ENCODE measurements around the gene TTC7B. TPM values are rescaled to one million over a fixed set of nuclear protein-coding genes. Genes with fewer than 3 reads are reported as not detected.

Gene TTC7B
- total RNA-seq, 1 donor from 2014 or later, result 46.0 TPM

GRCh38 chr14:90628825-90629224, 187.4 kb downstream of the TTC7B start:
- Histone ChIP-seq H3K27me3 (ENCODE audit: control insufficient read depth, insufficient read depth, low read length) (no peaks in the 10 kb centered on the region), H3K36me3 (ENCODE audit: control insufficient read depth, insufficient read depth, low read length) (no peaks in the 10 kb centered on the region), H3K4me3 (ENCODE audit: low read depth, low read length) (no peak overlapping the region)
- no peak for DNase-seq (ENCODE audit: low read depth)
- no peak for TF ChIP-seq CTCF (IDR thresholded peaks at IDR 0.05; ENCODE audit: insufficient read depth, low read length, poor library complexity, severe bottlenecking)

GRCh38 chr14:90627478-90627877, 188.8 kb downstream of the TTC7B start:
- no peaks in the 10 kb centered on the region for H3K27me3 ChIP-seq (ENCODE audit: control insufficient read depth, insufficient read depth, low read length)
- no peak overlapping the region for H3K4me3 ChIP-seq (ENCODE audit: low read depth, low read length)
- DNase-seq (ENCODE audit: low read depth), result no peak
- TF ChIP-seq CTCF (IDR thresholded peaks at IDR 0.05; ENCODE audit: insufficient read depth, low read length, poor library complexity, severe bottlenecking), result no peak
- no peaks in the 10 kb centered on the region for H3K36me3 ChIP-seq (ENCODE audit: control insufficient read depth, insufficient read depth, low read length)

- no peak for DNase-seq (ENCODE audit: low read depth)
- no peaks in the 10 kb centered on the region for H3K36me3 ChIP-seq (ENCODE audit: control insufficient read depth, insufficient read depth, low read length)
- H3K27me3 ChIP-seq (ENCODE audit: control insufficient read depth, insufficient read depth, low read length), result no peaks in the 10 kb centered on the region
- no peak overlapping the region for H3K4me3 ChIP-seq (ENCODE audit: low read depth, low read length)
- no peak for TF ChIP-seq CTCF (IDR thresholded peaks at IDR 0.05; ENCODE audit: insufficient read depth, low read length, poor library complexity, severe bottlenecking)
Measured at GRCh38 chr14:90626550-90626949, 189.7 kb downstream of the TTC7B start.

- no peak for DNase-seq (ENCODE audit: low read depth)
- H3K36me3 ChIP-seq (ENCODE audit: control insufficient read depth, insufficient read depth, low read length), result no peaks in the 10 kb centered on the region
- no peaks in the 10 kb centered on the region for H3K27me3 ChIP-seq (ENCODE audit: control insufficient read depth, insufficient read depth, low read length)
- TF ChIP-seq CTCF (IDR thresholded peaks at IDR 0.05; ENCODE audit: insufficient read depth, low read length, poor library complexity, severe bottlenecking), result no peak
- no peak overlapping the region for H3K4me3 ChIP-seq (ENCODE audit: low read depth, low read length)
Measured at GRCh38 chr14:90625445-90625844, 190.8 kb downstream of the TTC7B start.

- no peak for TF ChIP-seq CTCF (IDR thresholded peaks at IDR 0.05; ENCODE audit: insufficient read depth, low read length, poor library complexity, severe bottlenecking)
- Histone ChIP-seq H3K27me3 (ENCODE audit: control insufficient read depth, insufficient read depth, low read length) (no peaks in the 10 kb centered on the region), H3K4me3 (ENCODE audit: low read depth, low read length) (no peak overlapping the region), H3K36me3 (ENCODE audit: control insufficient read depth, insufficient read depth, low read length) (no peaks in the 10 kb centered on the region)
- no peak for DNase-seq (ENCODE audit: low read depth)
Measured at GRCh38 chr14:90624732-90625400, 191.4 kb downstream of the TTC7B start.

- no peak overlapping the region for H3K4me3 ChIP-seq (ENCODE audit: low read depth, low read length)
- no peaks in the 10 kb centered on the region for H3K27me3 ChIP-seq (ENCODE audit: control insufficient read depth, insufficient read depth, low read length)
- TF ChIP-seq CTCF (IDR thresholded peaks at IDR 0.05; ENCODE audit: insufficient read depth, low read length, poor library complexity, severe bottlenecking), result no peak
- no peaks in the 10 kb centered on the region for H3K36me3 ChIP-seq (ENCODE audit: control insufficient read depth, insufficient read depth, low read length)
- DNase-seq (ENCODE audit: low read depth), result peak; percentile 41
Measured at GRCh38 chr14:90624227-90624626, 192.0 kb downstream of the TTC7B start.
